Measurements from ENCODE around the gene SPINT1.
A peak's percentile ranks its signal among the peaks of the same experiment; 100 is the strongest.

The SPINT1 gene

DNA sequence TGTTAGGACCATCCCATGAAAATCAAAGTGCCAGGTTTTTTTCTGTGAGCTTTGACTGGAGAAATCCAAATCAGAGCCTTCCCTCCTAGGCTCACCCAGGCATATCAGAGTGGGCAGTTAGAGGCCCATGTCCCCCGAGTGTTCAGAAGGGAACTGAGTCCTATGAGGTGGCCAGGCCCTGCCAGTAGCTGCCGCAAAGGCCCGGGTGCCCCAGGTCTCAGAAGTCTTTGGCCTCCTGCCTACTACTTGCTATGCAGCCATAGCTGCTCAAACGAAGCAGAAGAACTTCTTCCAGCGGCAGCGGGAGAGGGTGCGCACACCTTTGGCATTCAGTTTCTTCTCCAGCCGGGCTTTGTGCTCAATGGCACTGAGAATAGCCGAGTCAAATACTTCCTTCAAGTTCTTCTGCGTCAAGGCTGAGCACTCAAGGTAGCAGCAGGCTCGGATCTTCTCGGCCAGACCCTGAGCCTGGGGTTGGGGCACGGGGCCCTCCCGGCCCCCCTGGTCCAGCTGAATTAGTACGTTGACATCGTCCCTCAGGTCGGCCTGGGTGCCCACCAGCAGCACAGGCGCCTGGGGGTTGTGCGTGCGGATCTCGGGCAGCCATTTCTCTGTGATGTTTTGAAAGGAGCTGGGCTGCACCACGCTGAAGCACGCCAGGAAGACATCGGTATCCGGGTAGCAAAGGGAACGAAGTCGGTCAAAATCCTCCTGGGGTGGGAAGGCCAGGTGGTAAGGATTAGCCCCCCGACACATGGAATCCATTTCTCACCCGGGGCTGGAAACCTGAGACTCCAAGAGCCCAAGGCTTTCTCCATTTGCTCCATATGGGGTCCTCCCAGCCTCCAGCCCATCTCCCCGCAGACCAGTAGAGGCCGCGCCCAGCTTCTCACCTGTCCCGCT is 29.2 kb downstream of the SPINT1 start:
- Histone ChIP-seq H3K27ac (ENCODE audit: insufficient read depth, low read length, poor library complexity, severe bottlenecking) (no peak overlapping the region), H3K4me3 (ENCODE audit: insufficient read depth, low read depth, low read length, poor library complexity, severe bottlenecking) (peak overlapping the region; percentile 57), H3K9me3 (ENCODE audit: control insufficient read depth, low read length) (no peaks in the 10 kb centered on the region), H3K27me3 (replicated peaks; ENCODE audit: control insufficient read depth, insufficient read depth, low read length, poor library complexity, severe bottlenecking) (no peaks in the 10 kb centered on the region), H3K36me3 (ENCODE audit: control insufficient read depth, insufficient read depth, low read length) (no peaks in the 10 kb centered on the region), H3K4me1 (ENCODE audit: control insufficient read depth, insufficient read depth, low read length, poor library complexity, severe bottlenecking) (peaks cover 4% of the 10 kb centered on the region)
- no peak for DNase-seq

DNA sequence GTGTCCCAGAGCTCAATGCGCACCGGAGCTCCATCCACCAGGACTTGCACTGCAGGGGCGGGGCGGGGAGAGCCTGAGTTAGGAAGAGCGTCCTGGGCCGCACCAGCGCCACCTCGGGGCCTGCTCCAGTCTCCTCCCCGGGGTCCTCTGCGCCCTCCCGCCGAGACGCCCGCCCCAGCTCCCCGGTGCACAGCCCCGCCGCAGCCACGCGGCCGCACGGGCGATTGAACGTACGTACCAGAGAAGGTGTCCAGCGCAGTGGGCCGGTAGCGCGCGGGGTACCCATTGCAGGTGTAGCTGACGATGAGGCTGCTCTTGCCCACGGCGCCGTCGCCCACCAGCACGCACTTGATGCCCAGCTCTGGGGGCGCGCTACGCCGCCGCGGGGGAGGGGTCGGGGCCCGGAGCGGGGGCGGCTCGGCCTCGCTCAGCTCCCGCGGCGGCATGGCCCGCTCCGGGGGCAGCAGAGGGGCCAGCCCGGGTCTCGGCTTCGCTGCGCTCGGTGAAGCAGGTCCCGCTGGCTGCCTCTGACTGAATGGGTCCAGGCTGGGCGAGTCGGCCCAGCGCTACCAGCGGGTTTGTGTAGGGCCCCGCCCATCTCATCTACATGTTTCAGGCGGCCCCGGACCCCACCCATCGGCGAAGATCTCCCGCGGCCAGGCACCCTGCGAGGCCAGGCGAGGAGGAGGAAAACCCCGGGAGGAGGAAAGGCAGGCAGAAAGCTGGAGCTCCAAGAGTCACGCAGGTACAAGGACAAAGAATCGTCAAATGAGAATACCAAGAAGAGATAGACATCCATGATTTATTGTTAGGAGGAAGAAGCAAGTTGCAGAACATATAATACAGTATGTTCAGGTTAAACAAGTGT is 30.1 kb downstream of the SPINT1 start, which contains the start of gene RHOV:
TSS of gene RHOV (minus strand) at position 541 of the 868 bp plus-strand sequence. CDS start at position 446, 95 bp downstream.
- DNase-seq = peak; percentile 29 to 46 (median 38)
- Histone ChIP-seq H3K4me1 (ENCODE audit: control insufficient read depth, insufficient read depth, low read length, poor library complexity, severe bottlenecking) (peaks cover 4% of the 10 kb centered on the region), H3K27me3 (replicated peaks; ENCODE audit: control insufficient read depth, insufficient read depth, low read length, poor library complexity, severe bottlenecking) (no peaks in the 10 kb centered on the region), H3K27ac (ENCODE audit: insufficient read depth, low read length, poor library complexity, severe bottlenecking) (no peak within 1 kb of the TSS), H3K36me3 (ENCODE audit: control insufficient read depth, insufficient read depth, low read length) (no peaks in the 10 kb centered on the region), H3K4me3 (ENCODE audit: insufficient read depth, low read depth, low read length, poor library complexity, severe bottlenecking) (peak within 1 kb of the TSS; percentile 57), H3K9me3 (ENCODE audit: control insufficient read depth, low read length) (no peaks in the 10 kb centered on the region)

DNA sequence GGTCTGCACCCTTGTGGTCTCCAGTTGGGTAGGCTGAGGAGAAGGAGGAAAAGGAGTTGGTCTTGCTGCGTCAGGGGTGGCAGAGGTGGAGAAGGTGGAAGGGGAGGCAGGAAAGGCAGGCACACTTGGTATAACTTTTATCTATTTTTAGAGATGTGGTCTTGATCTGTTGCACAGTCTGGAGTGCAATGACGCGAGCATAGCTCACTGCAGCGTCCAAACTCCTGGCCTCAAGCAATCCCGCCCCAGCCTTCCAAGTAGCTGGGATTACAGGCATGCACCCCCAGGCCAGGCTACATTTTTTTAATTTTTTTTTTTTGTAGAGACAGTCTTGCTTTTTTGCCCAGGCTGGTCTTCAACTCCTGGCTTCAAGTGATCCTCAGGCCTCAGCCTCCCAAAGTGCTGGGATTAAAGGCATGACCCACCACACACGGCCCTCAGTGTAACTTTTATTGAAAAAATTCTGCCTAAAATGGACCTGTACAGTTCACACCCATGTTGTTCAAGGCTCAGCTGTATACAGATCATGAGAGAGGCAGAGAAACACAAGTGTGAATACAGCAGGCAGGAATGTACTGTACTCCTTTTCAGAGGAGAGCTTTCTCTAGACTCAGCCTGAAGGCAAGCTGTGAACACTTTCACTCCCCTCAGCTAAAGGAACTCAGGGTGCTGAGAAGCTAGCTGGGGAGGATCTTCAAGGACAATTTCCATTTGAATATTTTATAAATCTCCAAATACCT is 32.3 kb downstream of the SPINT1 start:
- Histone ChIP-seq H3K36me3 (ENCODE audit: control insufficient read depth, insufficient read depth, low read length) (no peaks in the 10 kb centered on the region), H3K27me3 (replicated peaks; ENCODE audit: control insufficient read depth, insufficient read depth, low read length, poor library complexity, severe bottlenecking) (no peaks in the 10 kb centered on the region), H3K4me1 (ENCODE audit: control insufficient read depth, insufficient read depth, low read length, poor library complexity, severe bottlenecking) (peaks cover 4% of the 10 kb centered on the region), H3K4me3 (ENCODE audit: insufficient read depth, low read depth, low read length, poor library complexity, severe bottlenecking) (no peak overlapping the region), H3K9me3 (ENCODE audit: control insufficient read depth, low read length) (no peaks in the 10 kb centered on the region), H3K27ac (ENCODE audit: insufficient read depth, low read length, poor library complexity, severe bottlenecking) (no peak overlapping the region)
- no peak for DNase-seq

DNA sequence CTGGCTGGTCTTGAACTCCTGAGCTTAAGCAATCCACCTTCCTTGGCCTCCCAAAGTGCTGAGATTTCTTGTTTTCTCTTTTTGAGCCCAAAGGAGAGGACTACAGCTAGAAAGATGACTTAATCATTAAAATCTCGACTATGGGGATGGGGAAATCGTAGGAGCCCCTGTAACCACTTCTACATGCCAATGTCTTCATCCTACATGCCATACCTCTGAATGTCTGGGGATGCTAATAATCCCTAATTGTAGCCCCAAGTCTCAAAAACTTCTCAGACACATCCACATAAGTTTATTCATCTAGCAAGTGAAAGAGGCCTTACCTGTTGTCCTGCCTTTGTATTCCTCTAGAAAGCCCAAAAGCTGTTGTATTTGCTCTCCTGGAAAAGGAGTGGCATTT is 33.8 kb downstream of the SPINT1 start:
- H3K4me3 ChIP-seq (ENCODE audit: insufficient read depth, low read depth, low read length, poor library complexity, severe bottlenecking) = no peak overlapping the region
- peaks cover 4% of the 10 kb centered on the region for H3K4me1 ChIP-seq (ENCODE audit: control insufficient read depth, insufficient read depth, low read length, poor library complexity, severe bottlenecking)
- no peaks in the 10 kb centered on the region for H3K36me3 ChIP-seq (ENCODE audit: control insufficient read depth, insufficient read depth, low read length)
- H3K27ac ChIP-seq (ENCODE audit: insufficient read depth, low read length, poor library complexity, severe bottlenecking) = no peak overlapping the region
- no peaks in the 10 kb centered on the region for H3K27me3 ChIP-seq (replicated peaks; ENCODE audit: control insufficient read depth, insufficient read depth, low read length, poor library complexity, severe bottlenecking)
- no peaks in the 10 kb centered on the region for H3K9me3 ChIP-seq (ENCODE audit: control insufficient read depth, low read length)
- no peak for DNase-seq

DNA sequence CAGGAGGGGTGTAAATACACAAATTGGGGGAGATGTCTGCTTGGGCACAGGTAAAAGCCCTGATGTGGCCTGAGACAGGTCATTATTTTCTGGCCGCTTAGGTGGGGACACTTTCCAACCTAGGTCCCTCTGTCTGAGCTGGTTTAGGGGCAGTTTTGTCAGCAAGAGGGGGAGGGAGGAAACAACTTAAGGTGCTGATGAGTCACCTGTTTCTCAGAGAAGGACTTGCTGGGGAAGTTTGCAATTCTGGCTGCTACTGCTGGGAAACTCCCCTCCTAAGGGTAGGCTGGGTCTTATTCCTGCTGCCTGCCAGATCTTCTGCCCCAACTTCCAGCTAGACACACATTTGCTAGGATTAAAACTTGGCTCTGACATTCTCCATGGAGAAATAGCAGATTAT is 34.9 kb downstream of the SPINT1 start:
- no peak for DNase-seq
- Histone ChIP-seq H3K36me3 (ENCODE audit: control insufficient read depth, insufficient read depth, low read length) (no peaks in the 10 kb centered on the region), H3K9me3 (ENCODE audit: control insufficient read depth, low read length) (no peaks in the 10 kb centered on the region), H3K27ac (ENCODE audit: insufficient read depth, low read length, poor library complexity, severe bottlenecking) (no peak overlapping the region), H3K4me3 (ENCODE audit: insufficient read depth, low read depth, low read length, poor library complexity, severe bottlenecking) (no peak overlapping the region), H3K27me3 (replicated peaks; ENCODE audit: control insufficient read depth, insufficient read depth, low read length, poor library complexity, severe bottlenecking) (no peaks in the 10 kb centered on the region), H3K4me1 (ENCODE audit: control insufficient read depth, insufficient read depth, low read length, poor library complexity, severe bottlenecking) (peaks cover 4% of the 10 kb centered on the region)

DNA sequence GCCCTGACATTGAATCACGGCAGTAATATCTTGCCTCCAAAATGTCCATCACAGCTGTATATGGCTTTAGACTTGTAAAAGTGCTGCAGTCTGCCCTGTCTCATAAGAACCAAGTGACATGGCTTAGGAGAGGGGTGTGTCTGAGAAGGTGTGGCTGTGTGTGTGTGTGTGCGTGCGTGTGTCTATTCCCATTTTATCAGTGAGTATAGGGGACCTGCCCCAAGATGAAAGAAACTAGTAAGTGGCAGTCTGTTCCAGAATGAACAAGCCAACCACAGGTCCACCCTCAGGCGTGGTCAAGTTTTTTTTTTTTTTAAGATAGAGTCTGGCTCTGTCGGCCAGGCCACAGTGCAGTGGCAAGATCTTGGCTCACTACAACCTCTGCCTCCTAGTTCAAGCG is 35.8 kb downstream of the SPINT1 start:
- Histone ChIP-seq H3K36me3 (ENCODE audit: control insufficient read depth, insufficient read depth, low read length) (no peaks in the 10 kb centered on the region), H3K4me3 (ENCODE audit: insufficient read depth, low read depth, low read length, poor library complexity, severe bottlenecking) (no peak overlapping the region), H3K27me3 (replicated peaks; ENCODE audit: control insufficient read depth, insufficient read depth, low read length, poor library complexity, severe bottlenecking) (no peaks in the 10 kb centered on the region), H3K27ac (ENCODE audit: insufficient read depth, low read length, poor library complexity, severe bottlenecking) (no peak overlapping the region), H3K9me3 (ENCODE audit: control insufficient read depth, low read length) (no peaks in the 10 kb centered on the region), H3K4me1 (ENCODE audit: control insufficient read depth, insufficient read depth, low read length, poor library complexity, severe bottlenecking) (peaks cover 3% of the 10 kb centered on the region)
- DNase-seq = no peak

DNA sequence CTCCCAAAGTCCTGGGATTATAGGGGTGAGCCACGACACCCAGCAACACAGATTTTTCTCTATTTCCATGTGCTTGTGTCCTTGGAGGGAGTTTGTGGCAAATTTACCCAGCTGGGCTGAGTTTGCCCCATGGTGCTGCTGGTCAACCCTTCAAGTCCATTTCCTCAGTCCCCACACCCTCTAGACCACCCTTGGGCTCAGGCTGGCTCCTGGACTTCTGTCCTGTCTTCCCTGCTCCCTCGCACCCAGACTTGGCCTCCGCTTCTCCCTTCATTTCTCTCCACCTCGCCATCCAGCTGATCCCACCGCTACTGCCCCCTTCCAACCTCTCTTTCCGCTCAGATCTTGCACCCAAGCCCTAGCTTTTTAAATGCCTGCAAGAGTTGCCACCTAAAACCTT is 37.5 kb downstream of the SPINT1 start:
- H3K4me3 ChIP-seq (ENCODE audit: insufficient read depth, low read depth, low read length, poor library complexity, severe bottlenecking) = no peak overlapping the region
- no peaks in the 10 kb centered on the region for H3K36me3 ChIP-seq (ENCODE audit: control insufficient read depth, insufficient read depth, low read length)
- peaks cover 6% of the 10 kb centered on the region for H3K4me1 ChIP-seq (ENCODE audit: control insufficient read depth, insufficient read depth, low read length, poor library complexity, severe bottlenecking)
- DNase-seq = no peak
- no peak overlapping the region for H3K27ac ChIP-seq (ENCODE audit: insufficient read depth, low read length, poor library complexity, severe bottlenecking)
- no peaks in the 10 kb centered on the region for H3K9me3 ChIP-seq (ENCODE audit: control insufficient read depth, low read length)
- H3K27me3 ChIP-seq (replicated peaks; ENCODE audit: control insufficient read depth, insufficient read depth, low read length, poor library complexity, severe bottlenecking) = no peaks in the 10 kb centered on the region

DNA sequence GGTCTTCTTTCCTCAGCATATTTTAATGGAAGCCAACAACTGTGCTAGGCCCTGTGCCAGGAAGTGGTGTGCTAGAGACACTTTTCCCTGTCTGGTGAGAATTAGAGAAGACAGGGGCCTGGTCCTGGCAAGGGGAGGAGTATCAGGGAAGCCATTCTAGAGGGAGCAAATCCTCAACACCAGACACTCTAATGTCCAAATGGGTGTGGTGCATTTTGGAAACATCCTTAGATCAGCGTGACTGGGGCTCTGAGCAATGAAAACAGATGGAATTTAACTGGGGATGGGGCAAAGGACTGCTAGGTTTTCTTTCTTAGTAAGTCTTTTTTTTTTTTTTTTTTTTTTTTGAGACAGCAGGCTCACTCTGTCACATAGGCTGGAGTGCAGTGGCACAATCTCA is 42.7 kb downstream of the SPINT1 start:
- Histone ChIP-seq H3K4me1 (ENCODE audit: control insufficient read depth, insufficient read depth, low read length, poor library complexity, severe bottlenecking) (peaks cover 6% of the 10 kb centered on the region), H3K36me3 (ENCODE audit: control insufficient read depth, insufficient read depth, low read length) (no peaks in the 10 kb centered on the region), H3K27ac (ENCODE audit: insufficient read depth, low read length, poor library complexity, severe bottlenecking) (no peak overlapping the region), H3K9me3 (ENCODE audit: control insufficient read depth, low read length) (no peaks in the 10 kb centered on the region), H3K4me3 (ENCODE audit: insufficient read depth, low read depth, low read length, poor library complexity, severe bottlenecking) (no peak overlapping the region), H3K27me3 (replicated peaks; ENCODE audit: control insufficient read depth, insufficient read depth, low read length, poor library complexity, severe bottlenecking) (no peaks in the 10 kb centered on the region)
- no peak for DNase-seq

DNA sequence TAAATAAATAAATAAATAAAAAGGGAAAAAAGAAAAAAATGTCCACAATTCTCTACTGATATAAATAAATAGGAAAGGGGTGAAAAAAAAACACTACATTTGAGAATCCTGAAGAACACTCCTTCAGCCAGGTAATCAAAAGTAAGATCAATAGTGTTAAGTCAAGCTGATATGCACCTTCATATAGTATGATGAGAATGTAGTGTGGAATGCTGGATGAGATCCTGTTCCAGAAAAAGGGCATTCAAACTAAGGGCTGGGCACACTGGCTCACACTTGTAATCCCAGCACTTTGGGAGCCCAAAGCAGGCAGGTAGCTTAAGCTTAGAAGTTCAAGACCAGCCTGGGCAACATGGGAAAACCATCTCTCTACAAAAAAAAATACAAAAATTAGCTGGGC is 45.3 kb downstream of the SPINT1 start:
- DNase-seq = no peak
- no peaks in the 10 kb centered on the region for H3K27me3 ChIP-seq (replicated peaks; ENCODE audit: control insufficient read depth, insufficient read depth, low read length, poor library complexity, severe bottlenecking)
- no peak overlapping the region for H3K4me3 ChIP-seq (ENCODE audit: insufficient read depth, low read depth, low read length, poor library complexity, severe bottlenecking)
- peaks cover 12% of the 10 kb centered on the region for H3K4me1 ChIP-seq (ENCODE audit: control insufficient read depth, insufficient read depth, low read length, poor library complexity, severe bottlenecking)
- no peaks in the 10 kb centered on the region for H3K36me3 ChIP-seq (ENCODE audit: control insufficient read depth, insufficient read depth, low read length)
- no peaks in the 10 kb centered on the region for H3K9me3 ChIP-seq (ENCODE audit: control insufficient read depth, low read length)
- no peak overlapping the region for H3K27ac ChIP-seq (ENCODE audit: insufficient read depth, low read length, poor library complexity, severe bottlenecking)

All from effector memory CD4-positive, alpha-beta T cell (primary cell).